H4 (cell line): ENCODE data around the gene GMCL2. TPM values are rescaled to one million over a fixed set of nuclear protein-coding genes. Genes with fewer than 3 reads are reported as not detected.

Experiments used
- DNase-seq: peaks from one replicate; pipeline ENCODE4 v3.0.0-alpha.2; 2015; ENCODE audit warnings: low spot score
- total RNA-seq: library from RNA; depleted of rRNA; stranded (reverse); fragments of >200 nt; shearing (Covaris generic); gene quantifications from 2 replicates; pipeline ENCODE4 v1.2.3, GENCODE V29; 2014

Gene GMCL2
- total RNA-seq, 1 experiment from 2014 or later: not detected

DNA sequence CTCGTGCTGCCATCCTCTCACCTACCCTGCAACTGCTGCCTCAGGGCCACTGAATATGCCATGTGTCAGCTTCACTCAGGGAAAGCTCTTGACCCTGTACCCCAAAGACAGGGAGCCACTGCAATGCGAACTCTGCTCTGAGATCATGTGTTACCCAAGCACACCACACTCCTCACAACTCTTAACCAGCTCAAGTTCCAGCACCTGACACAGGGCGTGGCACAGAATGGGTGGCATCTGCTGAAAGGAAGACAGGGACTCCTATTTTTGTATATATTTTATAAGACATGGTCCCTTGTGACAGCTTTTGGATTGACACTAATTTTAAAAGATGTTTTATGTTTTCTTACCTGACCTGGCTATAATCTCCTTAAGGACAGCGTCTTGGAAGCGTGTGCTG lies 34.7 kb upstream of the GMCL2 start:
- DNase-seq: no peak

GRCh38 chr5:178221282-178221681 lies 34.1 kb upstream of the GMCL2 start:
- DNase-seq: no peak

DNA sequence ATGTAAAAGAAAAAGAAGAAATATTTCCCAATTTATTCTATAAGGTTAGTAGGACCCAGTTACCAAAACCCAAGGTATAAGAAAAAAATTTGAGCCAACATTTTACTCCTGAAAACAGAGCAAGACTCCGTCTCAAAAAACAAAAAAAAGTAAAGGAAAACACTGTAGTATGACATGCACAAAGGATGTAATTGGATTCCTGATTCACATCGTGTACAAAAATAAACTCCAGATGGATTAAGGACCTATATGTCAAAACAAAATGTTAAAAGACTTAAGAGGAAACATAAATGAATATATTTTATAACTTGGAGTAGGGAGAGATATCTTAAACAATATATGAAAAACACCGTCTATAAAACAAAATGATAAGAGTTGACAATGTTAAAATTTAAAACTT lies 31.7 kb upstream of the GMCL2 start:
- DNase-seq: no peak

GRCh38 chr5:178218237-178218776 lies 31.1 kb upstream of the GMCL2 start:
- no peak for DNase-seq

- no peak for DNase-seq
Measured at GRCh38 chr5:178216779-178217178, 29.6 kb upstream of the GMCL2 start.

- no peak for DNase-seq
Measured at GRCh38 chr5:178216088-178216534, 28.9 kb upstream of the GMCL2 start.

GRCh38 chr5:178215280-178216002 lies 28.3 kb upstream of the GMCL2 start:
- DNase-seq: no peak

DNA sequence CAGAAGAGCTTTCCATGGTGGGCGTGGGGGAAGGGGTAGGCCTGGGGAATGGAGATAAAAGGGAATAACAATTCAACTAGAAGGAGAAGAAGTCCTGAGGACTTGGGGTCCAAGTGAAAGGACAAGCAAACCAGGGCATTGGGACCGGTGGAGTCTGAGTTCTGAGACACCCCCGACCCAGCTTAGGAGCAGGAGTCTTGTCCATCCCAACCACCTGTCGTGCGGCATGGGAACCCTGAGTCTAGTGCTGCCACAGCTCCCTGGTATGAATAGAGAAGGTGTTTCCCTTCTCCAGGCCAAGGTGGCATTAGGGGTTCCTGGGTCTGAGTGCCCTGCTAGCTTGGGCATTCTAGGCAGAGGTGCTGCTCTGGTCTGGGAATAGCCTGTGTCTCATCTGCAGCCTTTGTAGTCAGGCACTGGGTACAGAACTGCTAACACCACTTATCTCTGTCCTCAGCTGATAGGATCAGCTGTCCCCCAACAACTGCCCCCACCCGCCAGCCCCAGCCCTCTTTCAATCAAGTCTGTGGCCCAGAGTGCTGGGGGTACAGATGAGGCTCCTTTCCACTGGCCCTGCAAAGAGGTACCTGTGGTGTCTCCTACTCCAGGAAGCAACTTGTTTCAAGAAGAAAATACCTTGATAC lies 27.1 kb upstream of the GMCL2 start:
- no peak for DNase-seq

- no peak for DNase-seq
Measured at GRCh38 chr5:178213748-178214151, 26.6 kb upstream of the GMCL2 start.

DNA sequence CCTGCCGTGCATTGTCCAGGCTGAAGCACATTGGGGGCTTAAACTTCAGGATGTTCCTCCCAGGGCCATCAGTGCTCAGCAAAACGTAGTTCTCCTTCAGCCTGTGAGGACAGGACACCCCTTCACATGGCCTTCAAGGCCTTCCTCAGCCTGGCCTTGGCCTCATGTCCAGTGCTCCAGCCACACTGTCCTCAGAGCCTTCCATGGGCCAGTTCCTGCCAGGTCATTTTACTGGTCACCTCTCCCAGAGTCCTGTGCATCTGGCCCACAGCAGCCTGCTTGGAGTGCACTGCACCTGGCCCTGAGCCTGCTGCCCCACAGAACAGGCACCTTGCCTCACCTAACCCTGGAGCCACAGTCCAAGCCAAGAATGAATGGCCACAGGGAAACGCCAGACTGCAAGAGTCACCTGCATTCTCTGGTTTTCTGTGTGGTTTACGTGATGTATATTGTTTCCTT lies 25.9 kb upstream of the GMCL2 start:
- DNase-seq: no peak

DNA sequence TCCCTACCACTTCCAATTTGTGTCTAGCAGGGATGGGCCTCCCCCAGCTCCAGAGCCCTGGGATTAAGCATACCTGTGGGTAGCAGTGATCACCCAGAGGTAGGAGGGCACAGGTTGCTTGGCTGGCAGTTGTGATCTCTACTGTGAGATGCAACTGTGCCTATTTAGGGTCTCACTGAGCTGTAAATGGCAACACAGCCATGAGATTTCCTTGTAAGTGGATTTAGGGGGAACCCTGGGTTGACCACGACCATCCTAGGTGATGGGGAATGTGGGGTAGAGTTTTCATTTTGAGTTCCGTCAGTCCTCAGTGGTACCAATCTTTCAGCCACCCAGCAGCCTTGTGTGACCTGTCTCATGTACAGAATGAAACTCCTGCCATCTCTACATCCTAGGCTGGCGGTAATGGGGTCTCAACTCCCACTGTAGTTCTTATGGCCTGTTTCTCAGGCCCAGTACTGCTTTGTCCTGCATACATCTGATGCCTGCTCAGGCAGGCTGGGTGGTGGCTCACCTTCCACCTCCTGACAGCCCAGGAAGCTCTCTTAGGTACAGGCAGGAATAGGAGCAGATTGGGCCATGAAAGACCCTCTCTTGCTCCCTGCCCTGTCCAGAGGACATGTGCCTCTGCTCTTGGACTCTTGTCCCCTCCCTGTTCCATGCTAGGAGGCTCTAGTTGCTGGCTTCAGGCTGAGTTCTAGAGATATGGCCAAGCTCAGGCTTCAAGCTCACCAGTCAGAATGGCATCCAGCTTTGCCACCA lies 25.3 kb upstream of the GMCL2 start:
- DNase-seq: no peak

GRCh38 chr5:178211095-178212048 lies 24.2 kb upstream of the GMCL2 start:
- DNase-seq: no peak

DNA sequence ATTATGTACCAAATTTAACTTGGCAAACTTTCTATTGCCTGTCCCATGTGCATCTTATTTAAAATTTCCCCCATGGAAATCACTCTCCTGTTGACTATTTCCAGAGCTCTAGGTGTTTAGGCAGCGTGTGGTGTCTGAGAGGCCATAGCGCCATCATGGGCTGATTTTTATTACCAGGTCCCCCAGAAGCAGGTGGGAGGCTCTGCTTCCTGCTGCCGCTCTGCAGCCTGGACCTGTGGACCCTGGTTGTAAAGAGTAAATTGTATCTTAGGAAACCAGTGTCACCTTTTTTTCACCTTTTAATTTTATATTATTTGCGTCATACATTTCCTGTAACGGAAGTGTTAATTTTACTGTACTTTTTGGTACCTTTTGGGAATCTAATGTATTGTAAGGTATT lies 23.5 kb upstream of the GMCL2 start:
- DNase-seq: no peak

DNA sequence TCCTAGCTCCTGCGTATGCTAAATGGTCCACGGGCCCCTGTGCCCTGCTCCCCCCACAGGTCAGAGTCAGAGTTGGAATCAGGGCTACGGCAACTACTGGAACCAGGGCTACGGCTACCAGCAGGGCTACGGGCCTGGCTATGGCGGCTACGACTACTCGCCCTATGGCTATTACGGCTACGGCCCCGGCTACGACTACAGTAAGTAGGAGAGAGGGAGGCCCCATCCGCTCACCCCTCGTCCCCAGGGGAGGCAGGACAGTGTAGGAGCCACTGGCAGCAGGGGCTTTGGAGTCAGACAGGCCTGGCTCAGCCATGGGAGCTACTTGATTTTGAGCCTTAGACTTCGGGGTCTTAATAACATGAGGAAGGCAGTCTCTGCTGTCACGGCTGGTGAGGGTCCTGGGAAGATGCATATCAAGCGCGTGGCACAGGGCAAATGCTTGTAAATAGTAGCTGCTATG lies 22.9 kb upstream of the GMCL2 start:
- no peak for DNase-seq

- no peak for DNase-seq
Measured at GRCh38 chr5:178209334-178210072, 22.3 kb upstream of the GMCL2 start.

- no peak for DNase-seq
Measured at GRCh38 chr5:178208540-178209227, 21.5 kb upstream of the GMCL2 start.

GRCh38 chr5:178207917-178208280 lies 20.7 kb upstream of the GMCL2 start:
- DNase-seq: no peak

DNA sequence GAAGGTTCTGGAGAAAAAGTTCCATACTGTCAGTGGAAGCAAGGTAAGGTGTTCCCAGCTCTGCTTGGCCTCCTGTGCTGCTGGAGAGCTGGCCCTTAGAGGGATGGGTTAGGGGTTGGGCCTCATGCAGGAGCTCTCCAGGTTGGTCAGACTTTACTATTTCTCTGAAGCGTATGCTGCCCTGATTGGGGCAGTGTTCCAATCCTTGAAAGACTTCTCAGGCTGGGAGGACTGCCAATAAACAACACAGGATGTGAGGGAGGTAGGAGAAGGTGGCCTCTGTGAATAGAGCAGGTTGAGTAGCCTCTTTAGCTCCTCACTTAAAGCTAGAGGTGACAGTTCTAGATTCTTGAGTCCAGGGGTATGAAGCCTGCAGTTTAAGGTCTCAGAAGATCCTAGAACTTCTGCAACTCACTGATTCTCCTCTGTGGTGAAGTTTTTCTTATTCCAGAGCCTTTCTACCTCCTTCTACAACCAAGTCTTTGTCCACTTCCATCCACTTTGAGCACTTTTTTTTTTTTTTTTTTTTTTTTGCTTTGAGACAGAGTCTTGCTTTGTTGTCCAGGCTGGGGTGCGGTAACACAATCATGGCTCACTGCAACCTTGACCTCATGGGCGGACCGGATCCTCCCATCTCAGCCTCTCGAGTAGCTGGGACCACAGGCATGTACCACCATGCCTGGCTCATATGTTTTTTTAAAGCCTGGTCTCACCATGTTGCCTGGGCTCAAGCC lies 20.2 kb upstream of the GMCL2 start:
- peak; percentile 91 for DNase-seq
